ENCODE measurements around the gene KDM8. TPM values are rescaled to one million over a fixed set of nuclear protein-coding genes. Genes with fewer than 3 reads are reported as not detected.
"Not testable (repeated sequence)": the region's sequence is repeated elsewhere in the genome, so short reads cannot be mapped to it uniquely, and the experiment has no call there.

Gene KDM8
- polyA plus RNA-seq, 3 donors, result 0.40 to 3.3 (median 1.5) TPM

- Histone ChIP-seq H3K36me3 (replicated peaks in 1 of 2; ENCODE audit: control insufficient read depth in 1 of 2, insufficient read depth in 2 of 2, low read length in 2 of 2) (peaks cover 0 to 19% of the 10 kb centered on the region in 2 donors), H3K4me1 (ENCODE audit: control insufficient read depth in 1 of 2, insufficient read depth in 2 of 2, low read length in 2 of 2) (peaks cover 23 to 36% of the 10 kb centered on the region in 2 donors), H4K20me1 (ENCODE audit: insufficient read depth, low read length) (no peaks in the 10 kb centered on the region), H3K27ac (ENCODE audit: low read depth in 1 of 2, low read length in 2 of 2) (peak overlapping the region in 1 of 2 donors; percentile 86), H3K27me3 (ENCODE audit: control insufficient read depth in 2 of 2, insufficient read depth in 2 of 2, low read length in 2 of 2) (no peaks in the 10 kb centered on the region), H2AFZ (ENCODE audit: insufficient read depth, low read depth, low read length, poor library complexity, severe bottlenecking) (no peak overlapping the region), H3K4me3 (replicated peaks in 1 of 3; ENCODE audit: low read depth in 2 of 3, low read length in 3 of 3) (no peak overlapping the region), H3K4me2 (replicated peaks; ENCODE audit: extremely low read depth, low read length, poor library complexity, severe bottlenecking) (no peak overlapping the region), H3K9ac (ENCODE audit: insufficient read depth, low read length, poor library complexity, severe bottlenecking) (no peak overlapping the region), H3K9me3 (replicated peaks in 1 of 2; ENCODE audit: control insufficient read depth in 1 of 2, insufficient read depth in 1 of 2, low read length in 2 of 2) (peaks cover 7 to 8% of the 10 kb centered on the region in 2 donors), H3K79me2 (ENCODE audit: insufficient read depth, low read length) (peaks cover 27% of the 10 kb centered on the region)
- peaks cover 0 to 2% (median 0%) of the 10 kb centered on the region in 3 donors for H3K27me3 Mint-ChIP-seq (ENCODE audit: low read depth in 3 of 3)
- TF ChIP-seq, protein P1, sequence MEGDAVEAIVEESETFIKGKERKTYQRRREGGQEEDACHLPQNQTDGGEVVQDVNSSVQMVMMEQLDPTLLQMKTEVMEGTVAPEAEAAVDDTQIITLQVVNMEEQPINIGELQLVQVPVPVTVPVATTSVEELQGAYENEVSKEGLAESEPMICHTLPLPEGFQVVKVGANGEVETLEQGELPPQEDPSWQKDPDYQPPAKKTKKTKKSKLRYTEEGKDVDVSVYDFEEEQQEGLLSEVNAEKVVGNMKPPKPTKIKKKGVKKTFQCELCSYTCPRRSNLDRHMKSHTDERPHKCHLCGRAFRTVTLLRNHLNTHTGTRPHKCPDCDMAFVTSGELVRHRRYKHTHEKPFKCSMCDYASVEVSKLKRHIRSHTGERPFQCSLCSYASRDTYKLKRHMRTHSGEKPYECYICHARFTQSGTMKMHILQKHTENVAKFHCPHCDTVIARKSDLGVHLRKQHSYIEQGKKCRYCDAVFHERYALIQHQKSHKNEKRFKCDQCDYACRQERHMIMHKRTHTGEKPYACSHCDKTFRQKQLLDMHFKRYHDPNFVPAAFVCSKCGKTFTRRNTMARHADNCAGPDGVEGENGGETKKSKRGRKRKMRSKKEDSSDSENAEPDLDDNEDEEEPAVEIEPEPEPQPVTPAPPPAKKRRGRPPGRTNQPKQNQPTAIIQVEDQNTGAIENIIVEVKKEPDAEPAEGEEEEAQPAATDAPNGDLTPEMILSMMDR (IDR thresholded peaks at IDR 0.05), result no peak
- H3K36me3 Mint-ChIP-seq, result peaks cover 47 to 58% of the 10 kb centered on the region in 2 donors
- peak overlapping the region in 2 of 7 donors; percentile 71 to 89 for H3K27ac Mint-ChIP-seq
- peaks cover 8 to 20% (median 17%) of the 10 kb centered on the region in 7 donors for H3K9me3 Mint-ChIP-seq
- no peak for DNase-seq
- H3K4me1 Mint-ChIP-seq, result peaks cover 38% of the 10 kb centered on the region
- H3K4me3 Mint-ChIP-seq, result no peak overlapping the region
- intact Hi-C loops (cut with micrococcal nuclease), result no loop called here
- WGBS (ENCODE audit: insufficient coverage), result no CpG with 5 or more reads among the region's 2 CpGs
Observed at GRCh38 chr16:27248036-27248435, 44.7 kb downstream of the KDM8 start.

DNA sequence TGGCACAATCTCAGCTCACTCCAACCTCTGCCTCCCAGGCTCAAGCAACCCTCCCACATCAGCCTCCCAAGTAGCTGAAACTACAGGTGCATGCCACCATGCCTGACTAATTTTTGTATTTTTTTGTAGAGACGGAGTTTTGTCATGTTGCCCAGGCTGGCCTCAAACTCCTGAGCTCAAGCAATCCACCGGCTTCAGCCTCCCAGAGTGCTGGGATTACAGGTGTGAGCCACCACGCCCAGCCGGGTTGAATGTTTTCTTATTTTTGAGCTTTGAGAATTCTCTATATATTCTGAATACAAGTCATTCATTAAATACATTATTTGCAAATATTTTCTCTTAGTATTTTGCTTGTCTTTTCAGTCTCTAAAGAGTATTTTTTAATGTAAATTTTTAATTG is 45.6 kb downstream of the KDM8 start:
- Histone ChIP-seq H3K79me2 (ENCODE audit: insufficient read depth, low read length) (peaks cover 31% of the 10 kb centered on the region), H3K36me3 (replicated peaks in 1 of 2; ENCODE audit: control insufficient read depth in 1 of 2, insufficient read depth in 2 of 2, low read length in 2 of 2) (peaks cover 0 to 27% of the 10 kb centered on the region in 2 donors), H3K4me1 (ENCODE audit: control insufficient read depth in 1 of 2, insufficient read depth in 2 of 2, low read length in 2 of 2) (peaks cover 15 to 28% of the 10 kb centered on the region in 2 donors)
- Mint-ChIP-seq H3K27ac (peak overlapping the region in 2 of 7 donors; percentile 27 to 71), H3K4me1 (peaks cover 31% of the 10 kb centered on the region), H3K36me3 (peaks cover 55 to 66% of the 10 kb centered on the region in 2 donors), H3K9me3 (peaks cover 8 to 20% (median 17%) of the 10 kb centered on the region in 7 donors)
- H3K4me2 ChIP-seq (replicated peaks; ENCODE audit: extremely low read depth, low read length, poor library complexity, severe bottlenecking); H3K27ac ChIP-seq (ENCODE audit: low read depth in 1 of 2, low read length in 2 of 2); H2AFZ ChIP-seq (ENCODE audit: insufficient read depth, low read depth, low read length, poor library complexity, severe bottlenecking); H3K27me3 Mint-ChIP-seq (ENCODE audit: low read depth in 3 of 3); DNase-seq; intact Hi-C loops (cut with micrococcal nuclease); H3K4me3 Mint-ChIP-seq; H3K27me3 ChIP-seq (ENCODE audit: control insufficient read depth in 2 of 2, insufficient read depth in 2 of 2, low read length in 2 of 2); H3K4me3 ChIP-seq (replicated peaks in 1 of 3; ENCODE audit: low read depth in 2 of 3, low read length in 3 of 3); H4K20me1 ChIP-seq (ENCODE audit: insufficient read depth, low read length); H3K9me3 ChIP-seq (replicated peaks in 1 of 2; ENCODE audit: control insufficient read depth in 1 of 2, insufficient read depth in 1 of 2, low read length in 2 of 2); H3K9ac ChIP-seq (ENCODE audit: insufficient read depth, low read length, poor library complexity, severe bottlenecking): not testable (repeated sequence)
- WGBS (ENCODE audit: insufficient coverage), result 100% methylated on average over 1 of the region's 4 CpGs
